Rectal smooth muscle tissue (tissue), 1 donor: ENCODE results near the gene RPS28.

ENCODE experiments used
- H3K27ac ChIP-seq: one replicate; pipeline ENCODE4 v1.7.0; 2013; ENCODE audit warnings: low read depth, low read length, inconsistent platforms
- H3K27me3 ChIP-seq: one replicate; pipeline ENCODE4 v1.7.0; 2013; ENCODE audit warnings: low read length; ENCODE audit not compliant: control insufficient read depth, insufficient read depth
- H3K36me3 ChIP-seq: one replicate; pipeline ENCODE4 v1.7.0; 2013; ENCODE audit warnings: low read length; ENCODE audit not compliant: control insufficient read depth, insufficient read depth
- H3K4me1 ChIP-seq: one replicate; pipeline ENCODE4 v1.7.0; 2013; ENCODE audit warnings: low read length; ENCODE audit not compliant: control insufficient read depth, insufficient read depth
- H3K4me3 ChIP-seq: one replicate; pipeline ENCODE4 v1.7.0; 2013; ENCODE audit warnings: low read length
- H3K9ac ChIP-seq: one replicate; pipeline ENCODE4 v1.7.0; 2013; ENCODE audit warnings: low read length

The RPS28 gene

GRCh38 chr19:8324186-8325050, 3.1 kb downstream of the RPS28 start:
- H3K9ac ChIP-seq = no peak overlapping the region
- no peak overlapping the region for H3K4me3 ChIP-seq
- H3K4me1 ChIP-seq = peaks cover 10% of the 10 kb centered on the region
- H3K36me3 ChIP-seq = peaks cover 3% of the 10 kb centered on the region
- H3K27me3 ChIP-seq = peaks cover 2% of the 10 kb centered on the region
- no peak overlapping the region for H3K27ac ChIP-seq

DNA sequence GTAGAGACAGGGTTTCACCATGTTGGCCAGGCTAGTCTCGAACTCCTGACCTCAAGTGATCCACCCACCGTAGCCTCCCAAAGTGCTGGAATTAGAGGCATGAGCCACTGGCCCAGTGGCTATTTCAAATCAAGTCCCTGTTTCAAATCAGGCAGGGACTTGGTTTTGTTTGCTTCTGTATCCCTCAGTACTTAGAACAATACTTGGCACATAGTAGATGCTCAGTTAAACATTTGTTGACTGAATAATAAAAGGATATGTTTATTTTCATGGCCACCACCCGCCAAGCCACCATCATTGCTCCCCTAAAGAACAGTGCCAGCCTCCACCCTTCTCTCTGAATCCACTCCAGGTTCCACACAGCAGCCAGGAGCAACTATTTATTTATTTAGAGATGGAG, 4.2 kb downstream of the RPS28 start:
- peaks cover 3% of the 10 kb centered on the region for H3K36me3 ChIP-seq
- H3K4me1 ChIP-seq = peaks cover 5% of the 10 kb centered on the region
- no peak overlapping the region for H3K27ac ChIP-seq
- no peak overlapping the region for H3K9ac ChIP-seq
- H3K27me3 ChIP-seq = peaks cover 2% of the 10 kb centered on the region
- no peak overlapping the region for H3K4me3 ChIP-seq

DNA sequence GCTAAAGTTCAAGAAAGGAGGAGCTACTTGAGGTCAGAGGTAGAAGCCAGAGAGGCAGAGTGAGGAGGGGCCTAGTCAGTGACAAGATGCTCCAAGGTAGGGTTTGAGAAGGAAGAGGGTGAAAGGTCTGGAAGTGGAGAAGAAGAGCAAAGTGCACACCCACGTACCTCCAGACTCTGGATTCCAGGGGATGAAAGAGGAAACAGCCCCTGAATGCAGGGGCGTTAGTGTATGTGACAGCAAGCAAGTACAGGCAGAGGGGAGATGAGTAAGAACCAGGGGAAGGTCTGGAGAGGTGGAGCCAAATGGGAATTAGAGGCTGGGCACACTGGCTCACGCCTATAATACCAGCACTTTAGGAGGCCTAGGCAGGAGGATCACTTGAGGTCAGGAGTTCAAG, 8.7 kb downstream of the RPS28 start:
- Histone ChIP-seq H3K4me1 (peaks cover 3% of the 10 kb centered on the region), H3K9ac (no peak overlapping the region), H3K27me3 (peaks cover 18% of the 10 kb centered on the region), H3K4me3 (no peak overlapping the region), H3K36me3 (no peaks in the 10 kb centered on the region), H3K27ac (no peak overlapping the region)

- Histone ChIP-seq H3K9ac (no peak overlapping the region), H3K4me3 (no peak overlapping the region), H3K27ac (no peak overlapping the region), H3K27me3 (peaks cover 22% of the 10 kb centered on the region), H3K4me1 (peaks cover 3% of the 10 kb centered on the region), H3K36me3 (no peaks in the 10 kb centered on the region)
These were observed 10.1 kb downstream of the RPS28 start for GRCh38 chr19:8331263-8331845.

- Histone ChIP-seq H3K27ac (no peak overlapping the region), H3K36me3 (no peaks in the 10 kb centered on the region), H3K27me3 (peaks cover 26% of the 10 kb centered on the region), H3K4me1 (peaks cover 3% of the 10 kb centered on the region), H3K9ac (no peak overlapping the region), H3K4me3 (no peak overlapping the region)
These were observed 11.9 kb downstream of the RPS28 start for GRCh38 chr19:8332976-8333766.

DNA sequence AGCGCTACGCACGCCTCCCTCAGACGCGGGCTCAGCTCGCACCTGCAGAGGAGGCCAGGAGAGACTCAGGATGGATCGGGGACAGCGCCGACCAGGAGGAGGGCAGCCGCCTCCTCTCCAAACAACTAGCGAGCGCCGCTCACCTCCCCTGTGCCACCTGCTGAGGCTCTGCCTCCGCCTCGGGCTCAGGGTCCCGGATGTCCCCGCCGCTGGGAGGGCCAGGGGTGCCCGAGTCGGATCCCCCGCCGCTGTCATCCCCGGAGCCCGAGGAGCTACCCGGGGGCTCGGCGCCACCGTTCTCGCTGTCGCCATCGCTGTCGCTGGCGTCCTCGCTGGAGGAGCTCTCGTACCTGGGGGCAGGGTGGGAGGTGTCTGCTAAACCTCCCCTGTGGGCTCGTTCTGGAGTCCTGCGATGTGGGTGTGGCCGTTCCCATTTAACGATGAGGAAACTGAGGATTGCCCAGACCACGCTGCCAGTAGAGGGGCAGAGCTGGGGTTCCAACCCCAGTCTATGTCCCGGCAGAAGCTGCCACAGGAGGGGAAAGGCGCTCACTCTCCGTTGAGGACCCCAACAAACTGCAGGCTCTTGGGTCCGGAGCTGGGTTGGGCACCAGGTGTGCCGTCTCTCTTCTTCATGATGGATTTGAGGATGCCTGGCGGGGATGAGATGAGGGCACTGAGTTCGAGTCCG, 12.6 kb downstream of the RPS28 start:
- Histone ChIP-seq H3K9ac (no peak overlapping the region), H3K27me3 (peaks cover 28% of the 10 kb centered on the region), H3K36me3 (no peaks in the 10 kb centered on the region), H3K4me3 (no peak overlapping the region), H3K4me1 (peaks cover 3% of the 10 kb centered on the region), H3K27ac (no peak overlapping the region)

- H3K9ac ChIP-seq = no peak overlapping the region
- no peaks in the 10 kb centered on the region for H3K36me3 ChIP-seq
- H3K4me1 ChIP-seq = peaks cover 3% of the 10 kb centered on the region
- H3K27me3 ChIP-seq = peaks cover 28% of the 10 kb centered on the region
- peak overlapping the region; percentile 33 for H3K4me3 ChIP-seq
- no peak overlapping the region for H3K27ac ChIP-seq
These were observed 13.4 kb downstream of the RPS28 start for GRCh38 chr19:8334458-8335342.

DNA sequence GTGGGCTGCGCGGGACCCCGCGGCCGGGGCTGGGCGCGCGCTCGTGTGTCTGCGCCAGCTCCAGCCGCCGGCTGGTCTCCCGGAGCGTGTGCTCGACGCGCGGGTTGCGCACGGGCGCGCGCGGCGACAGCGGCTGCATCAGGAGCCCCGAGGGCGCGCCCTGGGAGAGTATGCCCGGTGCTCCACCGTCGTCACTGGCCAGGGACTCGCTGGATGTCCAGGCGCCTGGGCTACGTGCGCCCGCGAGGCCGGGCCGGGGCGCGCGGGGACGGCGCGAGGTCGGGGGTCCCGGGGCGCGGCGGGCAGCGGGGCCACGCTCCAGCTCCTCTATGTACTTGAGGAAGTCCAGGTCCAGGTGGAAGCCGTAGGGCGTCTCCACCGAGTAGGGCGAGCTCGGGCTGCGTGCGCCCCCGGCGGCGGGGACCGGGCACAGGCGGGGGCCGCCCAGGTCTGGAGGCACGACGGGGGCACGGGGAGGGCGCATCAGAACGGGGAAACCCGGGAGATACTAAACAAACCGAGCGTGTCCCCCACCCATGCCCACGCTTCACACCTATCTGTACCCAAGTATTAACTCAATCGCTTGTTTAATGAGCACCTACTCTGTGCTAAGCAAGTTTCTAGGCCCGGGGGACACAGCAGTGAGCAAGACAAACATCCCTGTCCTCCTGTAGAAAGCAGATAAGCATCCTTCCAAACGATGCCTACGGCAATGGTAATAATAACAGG, 14.2 kb downstream of the RPS28 start:
- Histone ChIP-seq H3K36me3 (no peaks in the 10 kb centered on the region), H3K4me1 (peaks cover 3% of the 10 kb centered on the region), H3K27ac (no peak overlapping the region), H3K9ac (no peak overlapping the region), H3K27me3 (peaks cover 31% of the 10 kb centered on the region), H3K4me3 (peak overlapping the region; percentile 33)

DNA sequence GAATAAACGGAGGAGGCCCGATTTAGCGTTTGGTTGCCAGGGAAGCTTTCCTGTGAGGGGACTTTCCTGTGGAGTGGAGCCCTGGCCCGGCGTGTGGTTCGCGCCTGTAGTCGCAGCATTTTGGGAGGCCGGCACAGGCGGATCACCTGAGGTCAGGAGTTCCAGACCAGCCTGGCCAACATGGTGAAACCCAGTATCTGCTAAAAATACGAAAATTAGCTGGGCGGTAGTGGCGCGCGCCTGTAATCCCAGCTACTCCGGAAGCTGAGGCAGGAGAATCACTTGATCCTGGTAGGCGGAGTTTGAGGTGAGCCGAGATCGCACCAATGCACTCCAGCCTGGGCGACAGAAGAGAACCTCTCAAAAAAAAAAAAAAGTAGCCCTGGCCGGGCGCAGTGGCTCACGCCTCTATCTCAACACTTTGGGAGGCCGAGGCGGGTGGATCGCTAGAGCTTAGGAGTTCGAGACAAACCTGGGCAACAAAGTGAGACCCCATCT, 14.8 kb downstream of the RPS28 start:
- no peak overlapping the region for H3K9ac ChIP-seq
- no peak overlapping the region for H3K27ac ChIP-seq
- no peak overlapping the region for H3K4me3 ChIP-seq
- peaks cover 31% of the 10 kb centered on the region for H3K27me3 ChIP-seq
- peaks cover 3% of the 10 kb centered on the region for H3K4me1 ChIP-seq
- H3K36me3 ChIP-seq = no peaks in the 10 kb centered on the region

DNA sequence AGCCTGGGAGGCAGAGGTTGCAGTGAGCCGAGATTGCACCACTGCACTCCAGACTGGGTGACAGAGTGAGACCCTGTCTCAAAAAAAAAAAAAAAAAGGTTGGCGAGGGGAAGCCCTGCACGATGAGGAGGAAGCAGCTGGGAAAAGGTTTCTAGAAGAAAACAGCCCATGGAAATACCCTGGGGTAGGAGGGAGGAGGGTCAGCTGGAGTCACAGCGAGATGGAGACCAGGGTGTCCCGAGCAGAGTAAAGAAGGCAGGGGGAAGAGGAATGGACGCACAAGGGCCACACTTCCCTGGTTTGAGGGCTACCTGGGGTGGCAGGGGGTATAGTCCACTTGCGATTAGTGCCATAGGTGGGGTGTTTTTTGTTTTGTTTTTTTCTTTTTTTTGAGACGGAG, 15.4 kb downstream of the RPS28 start:
- H3K4me3 ChIP-seq = no peak overlapping the region
- H3K9ac ChIP-seq = no peak overlapping the region
- H3K36me3 ChIP-seq = no peaks in the 10 kb centered on the region
- peaks cover 3% of the 10 kb centered on the region for H3K4me1 ChIP-seq
- peaks cover 31% of the 10 kb centered on the region for H3K27me3 ChIP-seq
- H3K27ac ChIP-seq = no peak overlapping the region

GRCh38 chr19:8337728-8338127, 16.4 kb downstream of the RPS28 start:
- Histone ChIP-seq H3K36me3 (no peaks in the 10 kb centered on the region), H3K27me3 (peaks cover 35% of the 10 kb centered on the region), H3K4me3 (no peak overlapping the region), H3K9ac (no peak overlapping the region), H3K27ac (no peak overlapping the region), H3K4me1 (peaks cover 3% of the 10 kb centered on the region)
